Measurements from ENCODE around the gene CYP1A2.
A peak's percentile ranks its signal among the peaks of the same experiment; 100 is the strongest.
"Not testable (repeated sequence)": the region's sequence is repeated elsewhere in the genome, so short reads cannot be mapped to it uniquely, and the experiment has no call there.

Gene CYP1A2

DNA sequence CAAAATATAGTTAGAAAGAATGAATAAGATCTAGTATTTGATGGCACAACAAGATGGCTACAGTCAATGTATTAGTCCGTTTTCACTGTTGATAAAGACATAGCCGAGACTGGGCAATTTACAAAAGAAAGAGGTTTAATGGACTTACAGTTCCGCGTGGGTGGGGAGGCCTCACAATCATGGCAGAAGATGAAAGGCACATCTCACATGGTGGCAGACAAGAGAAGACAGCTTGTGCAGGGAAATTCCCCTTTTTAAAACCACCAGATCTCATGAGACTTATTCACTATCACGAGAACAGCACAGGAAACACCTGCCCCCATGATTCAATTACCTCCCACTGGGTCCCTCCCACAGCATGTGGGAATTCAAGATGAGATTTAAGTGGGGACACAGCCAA is 10.4 kb upstream of the CYP1A2 start:
- not testable (repeated sequence) for DNase-seq

- no peak for DNase-seq
Observed at GRCh38 chr15:74742422-74742821, 6.2 kb upstream of the CYP1A2 start.

DNA sequence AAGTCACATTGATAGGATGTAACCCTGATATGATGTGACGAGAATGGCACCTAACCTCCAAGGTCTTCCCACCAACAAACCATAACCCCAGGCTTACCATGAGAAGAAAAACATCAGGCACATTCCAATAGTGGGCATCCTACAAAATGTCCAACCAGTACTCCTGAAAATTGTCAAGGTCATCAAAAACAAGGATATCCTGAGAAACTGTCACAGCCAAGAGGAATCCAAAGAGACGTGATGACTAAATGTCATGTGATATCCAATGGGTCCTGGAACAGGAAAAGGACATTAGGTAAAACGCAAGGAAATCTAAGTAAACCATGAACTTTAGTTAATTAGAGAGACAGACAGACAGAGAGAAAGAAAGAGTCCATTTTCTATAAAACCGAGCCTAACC is 2.3 kb upstream of the CYP1A2 start:
- no peak for DNase-seq

DNA sequence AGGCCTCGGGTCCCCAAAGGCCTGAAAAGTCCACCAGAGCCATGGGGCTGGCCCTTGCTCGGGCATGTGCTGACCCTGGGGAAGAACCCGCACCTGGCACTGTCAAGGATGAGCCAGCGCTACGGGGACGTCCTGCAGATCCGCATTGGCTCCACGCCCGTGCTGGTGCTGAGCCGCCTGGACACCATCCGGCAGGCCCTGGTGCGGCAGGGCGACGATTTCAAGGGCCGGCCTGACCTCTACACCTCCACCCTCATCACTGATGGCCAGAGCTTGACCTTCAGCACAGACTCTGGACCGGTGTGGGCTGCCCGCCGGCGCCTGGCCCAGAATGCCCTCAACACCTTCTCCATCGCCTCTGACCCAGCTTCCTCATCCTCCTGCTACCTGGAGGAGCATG is 1.2 kb downstream of the CYP1A2 start:
- DNase-seq = no peak

DNA sequence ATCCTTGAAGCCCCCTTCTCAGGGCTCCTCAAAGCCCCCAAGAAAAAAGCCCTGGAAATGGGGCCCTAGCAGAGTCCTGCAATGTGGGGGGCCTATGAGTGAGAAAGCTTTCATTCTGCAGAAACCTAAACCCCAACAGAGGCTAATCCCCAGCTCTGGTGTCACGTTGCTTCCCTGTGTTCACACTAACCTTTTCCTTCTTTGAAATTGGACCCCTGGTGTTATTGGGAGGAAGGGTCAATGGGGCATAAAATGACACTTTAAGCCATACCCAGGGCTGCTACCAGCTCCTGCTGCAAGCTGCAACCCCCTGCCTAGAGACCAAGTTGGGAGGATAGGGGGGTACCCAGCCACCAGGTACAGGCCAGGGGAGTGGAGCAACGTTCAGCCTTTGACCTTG is 2.1 kb downstream of the CYP1A2 start:
- DNase-seq = no peak

GRCh38 chr15:74752011-74752410 is 3.4 kb downstream of the CYP1A2 start:
- no peak for DNase-seq

DNA sequence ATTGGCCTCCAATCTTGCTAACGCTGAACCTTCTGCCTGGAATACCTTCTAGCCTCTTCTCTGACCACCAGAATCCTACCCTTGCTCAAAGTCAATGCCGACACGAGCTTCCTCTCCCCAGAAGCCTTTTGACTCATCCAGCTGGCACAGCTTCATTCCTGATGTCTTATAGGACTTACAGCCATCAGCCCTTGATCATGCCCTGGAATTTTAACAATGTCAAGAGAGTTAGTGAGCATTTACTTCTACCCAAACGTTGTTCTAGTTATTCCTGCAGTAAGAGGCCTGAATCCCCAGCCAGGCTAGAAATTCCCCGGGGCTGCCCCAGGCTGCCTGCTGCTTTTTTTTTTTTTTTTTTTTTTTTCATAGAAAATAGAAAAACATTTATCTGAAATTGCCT is 3.9 kb downstream of the CYP1A2 start:
- DNase-seq = peak; percentile 66

GRCh38 chr15:74754593-74755215 is 6.1 kb downstream of the CYP1A2 start:
- no peak for DNase-seq

- DNase-seq = no peak
Observed at GRCh38 chr15:74758736-74759135, 10.1 kb downstream of the CYP1A2 start.

DNA sequence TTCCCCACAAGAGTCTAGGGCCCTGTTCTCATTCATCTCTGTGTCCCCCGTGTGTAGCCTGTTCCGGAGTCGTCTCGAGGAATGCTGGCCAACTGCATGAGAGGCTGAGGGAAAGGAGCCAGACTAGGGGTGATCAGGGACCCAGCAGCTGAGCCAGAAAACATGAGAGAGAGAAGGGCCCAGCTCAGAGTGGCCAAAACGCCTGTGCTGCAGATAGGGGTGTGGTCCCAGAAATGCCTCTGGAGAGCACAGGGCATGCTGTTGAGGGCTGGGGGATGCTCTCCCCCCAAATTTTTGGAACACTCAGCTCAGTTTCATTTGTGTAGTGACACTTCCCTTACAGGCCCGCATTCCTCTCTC is 14.1 kb downstream of the CYP1A2 start:
- no peak for DNase-seq

DNA sequence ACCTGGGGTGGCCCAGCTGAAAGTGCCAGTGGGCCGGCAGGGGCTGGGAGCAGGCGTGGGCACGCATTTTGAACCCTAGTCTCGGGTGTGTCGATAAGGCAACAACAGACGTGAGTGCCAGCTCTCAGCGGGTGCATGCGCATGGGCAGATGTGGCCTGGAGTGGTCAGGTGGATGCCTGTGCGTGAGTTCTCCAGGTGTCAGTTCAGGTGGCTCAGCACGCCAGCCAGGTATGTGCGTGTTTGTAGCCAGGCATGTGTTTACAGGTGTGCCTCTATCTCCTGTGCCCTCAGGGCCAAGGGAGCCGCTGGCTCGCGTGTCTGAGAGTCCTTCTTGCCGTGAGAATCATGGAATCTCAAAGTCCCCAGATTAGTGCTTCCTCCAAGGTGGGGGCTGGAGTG is 14.8 kb downstream of the CYP1A2 start:
- DNase-seq = peak; percentile 62

DNA sequence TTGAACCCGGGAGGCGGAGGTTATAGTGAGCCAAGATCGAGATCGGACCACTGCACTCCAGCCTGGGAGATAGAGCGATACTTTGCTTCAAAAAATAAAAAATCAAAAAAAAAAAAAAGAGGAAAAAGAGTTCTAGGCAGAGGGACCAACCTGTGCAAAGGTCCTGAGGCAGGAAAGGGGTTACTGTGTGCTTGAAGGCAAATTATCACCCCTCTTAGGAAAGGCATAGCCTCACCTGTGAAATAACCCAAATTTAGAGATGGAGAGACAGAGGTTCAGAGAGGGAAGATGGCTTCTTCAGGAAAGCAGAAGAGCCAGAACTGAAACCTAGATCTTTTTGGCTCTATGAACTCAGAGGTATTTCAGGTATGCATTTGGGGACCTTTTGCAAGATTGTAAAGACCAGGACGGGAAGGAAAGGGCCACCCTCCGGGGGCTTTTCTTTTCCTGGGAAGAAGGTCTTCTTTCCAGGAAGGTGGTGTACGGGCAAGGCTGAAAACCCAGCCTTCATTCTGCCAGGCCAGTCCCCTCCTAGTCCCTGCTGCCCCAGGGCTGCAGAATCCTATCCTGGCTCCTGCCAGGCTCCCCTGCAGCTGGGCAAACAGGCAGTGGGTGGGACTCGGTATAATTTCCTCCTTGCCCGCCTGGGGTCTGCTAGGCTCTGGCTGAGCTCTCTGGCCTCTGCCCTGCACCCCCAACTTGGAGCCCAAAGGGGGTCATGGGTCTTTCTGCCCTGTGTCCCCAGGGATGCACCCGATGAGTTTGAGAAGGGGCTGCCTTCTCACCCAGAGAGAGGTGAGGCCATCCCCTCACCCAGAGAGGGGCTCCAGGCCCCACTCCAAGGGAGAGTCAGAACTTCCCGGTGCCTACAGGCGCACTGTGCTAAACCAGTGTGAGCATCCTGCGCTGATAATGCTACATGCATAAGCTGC is 18.8 kb downstream of the CYP1A2 start:
- DNase-seq = no peak

DNA sequence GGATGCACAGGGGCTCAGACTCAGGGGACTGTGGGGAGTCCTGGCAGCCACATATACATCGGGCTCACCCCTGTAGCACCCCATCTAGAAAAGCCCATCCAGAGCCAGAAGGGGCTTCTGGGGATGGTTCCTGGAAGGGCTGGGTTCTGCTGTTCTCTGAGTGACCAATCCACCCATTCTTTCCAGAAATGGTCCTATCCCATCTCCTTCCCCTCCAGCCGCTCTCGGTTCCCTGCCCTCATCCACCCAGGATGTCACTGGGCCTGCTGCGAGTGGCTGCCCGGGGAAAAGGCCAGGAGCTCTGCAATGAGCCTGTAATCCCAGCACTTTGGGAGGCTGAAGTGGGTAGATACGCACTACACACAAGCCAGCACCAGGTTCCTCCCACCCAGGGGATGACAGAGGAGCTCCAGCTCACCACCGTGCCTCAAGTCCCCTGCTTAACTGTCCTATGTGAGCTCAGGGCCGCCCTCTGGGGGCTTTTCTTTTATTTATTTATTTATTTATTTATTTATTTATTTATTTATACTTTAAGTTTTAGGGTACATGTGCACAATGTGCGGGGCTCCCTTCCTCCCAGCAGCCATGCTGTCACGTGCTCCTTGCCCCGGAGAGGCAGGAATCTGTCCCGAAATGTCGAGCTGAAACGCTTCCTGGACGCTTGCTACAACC is 19.6 kb downstream of the CYP1A2 start:
- no peak for DNase-seq

- DNase-seq = peak; percentile 81
Observed at GRCh38 chr15:74768771-74769342, 20.2 kb downstream of the CYP1A2 start.

GRCh38 chr15:74769463-74770025 is 20.9 kb downstream of the CYP1A2 start:
- no peak for DNase-seq

DNA sequence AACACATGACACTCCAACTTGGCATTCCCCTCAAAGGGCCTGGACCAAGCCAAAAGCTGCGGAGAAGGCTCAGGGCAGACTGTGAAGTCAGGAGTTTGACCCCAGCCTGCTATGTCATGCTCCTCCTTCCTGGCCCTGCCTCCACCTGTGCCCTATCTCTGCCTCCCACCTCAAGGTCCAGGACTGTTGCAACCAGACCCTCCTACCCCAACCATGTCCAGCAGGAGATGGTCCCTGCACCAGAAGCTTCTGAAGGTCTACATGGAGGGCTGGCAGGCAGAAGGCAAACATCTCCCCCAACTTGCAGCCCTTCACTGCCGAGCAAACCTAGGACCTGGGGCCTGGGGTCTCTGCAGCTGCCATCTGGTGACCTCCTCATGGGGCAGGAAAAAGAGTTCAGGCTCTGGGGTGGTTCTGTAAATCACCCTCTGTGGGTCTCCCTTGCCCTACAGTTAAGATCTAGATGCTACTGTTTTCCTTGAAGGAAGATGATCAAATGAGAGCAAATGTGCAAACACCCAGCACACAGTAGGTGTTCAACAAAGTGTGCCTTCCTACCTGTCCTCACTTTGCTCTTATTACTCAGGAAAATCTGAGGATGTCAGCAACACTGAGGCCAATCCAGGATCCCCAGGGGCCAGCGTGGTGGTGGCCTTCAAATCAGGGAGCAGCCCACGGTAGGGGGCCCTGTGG is 21.7 kb downstream of the CYP1A2 start:
- DNase-seq = no peak

DNA sequence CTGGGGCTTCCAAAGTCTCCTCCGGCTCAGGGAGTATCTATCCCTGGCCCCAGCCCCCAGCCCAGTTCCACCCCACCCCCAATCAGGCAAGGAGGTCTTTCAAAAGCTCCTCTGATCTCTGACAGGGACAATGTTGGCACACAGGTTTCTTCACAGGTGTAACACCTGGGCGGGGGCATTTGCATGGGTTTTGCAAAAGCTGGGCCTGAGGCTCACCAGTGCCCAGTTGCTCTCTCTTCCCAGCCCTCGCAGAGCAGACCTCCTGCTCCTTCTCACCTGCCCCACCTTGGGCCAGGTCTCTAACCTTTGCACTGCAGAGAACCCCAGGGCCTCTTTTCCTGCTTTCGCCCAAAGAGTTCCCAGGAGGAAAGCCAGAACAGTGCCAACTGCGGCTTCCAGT is 24.7 kb downstream of the CYP1A2 start:
- no peak for DNase-seq

GRCh38 chr15:74773731-74774252 is 25.1 kb downstream of the CYP1A2 start:
- no peak for DNase-seq

DNA sequence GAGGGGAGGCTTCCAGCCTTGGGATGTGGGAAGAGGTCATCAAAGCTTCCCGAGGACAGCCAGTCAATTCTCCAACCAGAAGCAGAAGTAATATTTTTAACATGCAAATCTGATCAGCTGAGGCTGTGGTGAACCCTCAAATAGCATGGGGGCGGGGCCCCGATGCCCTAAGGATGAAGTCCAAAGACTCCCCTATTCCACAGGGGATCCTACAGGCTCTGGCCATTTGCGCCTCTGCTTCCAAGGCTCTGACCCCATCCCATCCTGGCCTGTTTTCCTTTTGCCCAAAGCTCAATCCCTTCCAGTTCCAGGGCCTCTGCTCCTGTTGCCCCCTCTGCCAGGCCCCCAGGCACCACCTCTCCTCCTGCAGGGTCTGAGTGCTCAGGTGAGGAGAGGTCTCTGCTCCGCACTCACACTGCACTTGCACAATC is 26.5 kb downstream of the CYP1A2 start:
- no peak for DNase-seq

DNA sequence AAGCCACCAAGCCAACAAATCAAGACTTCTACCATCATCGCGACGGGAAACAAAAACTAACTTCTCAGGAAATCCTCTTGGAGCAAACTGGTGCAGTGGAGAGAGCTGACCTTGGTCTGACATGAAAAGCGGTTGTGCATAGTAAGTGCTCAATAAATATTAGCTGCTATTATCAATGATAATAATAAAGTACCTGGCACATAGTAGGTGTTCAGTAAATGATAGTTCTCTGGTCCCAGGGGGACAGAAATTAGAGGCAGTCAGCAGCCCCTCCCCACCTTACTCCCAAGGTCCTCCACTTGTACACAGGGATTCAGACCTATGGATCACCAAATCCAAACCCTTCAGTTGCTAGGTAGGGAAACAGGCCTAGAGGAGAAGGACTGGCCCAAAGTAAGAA is 27.2 kb downstream of the CYP1A2 start:
- DNase-seq = no peak

GRCh38 chr15:74776821-74777768 is 28.4 kb downstream of the CYP1A2 start:
- peak; percentile 83 for DNase-seq
